Neural crest cell (in vitro differentiated cells): ENCODE data around the gene SLC39A12. TPM values are rescaled to one million over a fixed set of nuclear protein-coding genes. Genes with fewer than 3 reads are reported as not detected.

Experiments used
- DNase-seq: peaks from one replicate; pipeline ENCODE4 v3.0.0; 2021; ENCODE audit warnings: low read depth, mixed read lengths, low spot score
- H3K27ac Mint-ChIP-seq: one replicate; pipeline ENCODE4 v1.8.0; 2021; ENCODE audit warnings: mild to moderate bottlenecking, mixed read lengths; ENCODE audit not compliant: unreplicated experiment
- H3K27me3 Mint-ChIP-seq: 2 replicates; pipeline ENCODE4 v1.8.0; 2021; ENCODE audit warnings: low read depth, mild to moderate bottlenecking, mixed read lengths
- H3K36me3 Mint-ChIP-seq: 2 replicates; pipeline ENCODE4 v1.8.0; 2021; ENCODE audit warnings: low read depth, mild to moderate bottlenecking, mixed read lengths
- H3K4me1 Mint-ChIP-seq: 2 replicates; pipeline ENCODE4 v1.8.0; 2021; ENCODE audit warnings: mixed read lengths
- H3K4me3 Mint-ChIP-seq: one replicate; pipeline ENCODE4 v1.8.0; 2021; ENCODE audit warnings: mild to moderate bottlenecking, mixed read lengths
- H3K9me3 Mint-ChIP-seq: 2 replicates; pipeline ENCODE4 v1.8.0; 2021; ENCODE audit warnings: mixed read lengths
- CTCF ChIP-seq: fragments of 200-600 bp; sonication (generic); conservative IDR thresholded peaks from 2 replicates; pipeline ENCODE4 v1.5.0; 2021; ENCODE audit warnings: antibody characterized with exemption, mild to moderate bottlenecking
- total RNA-seq: library from RNA; stranded (reverse); gene quantifications from 2 replicates; pipeline ENCODE4 v1.2.1, GENCODE V29; 2021

The SLC39A12 gene
- total RNA-seq, 1 donor from 2014 or later, result not detected

GRCh38 chr10:18005445-18005780 is 53.7 kb downstream of the SLC39A12 start:
- Mint-ChIP-seq H3K27me3 (no peaks in the 10 kb centered on the region), H3K4me3 (no peak overlapping the region), H3K27ac (no peak overlapping the region), H3K4me1 (peaks cover 15% of the 10 kb centered on the region), H3K9me3 (no peaks in the 10 kb centered on the region), H3K36me3 (no peaks in the 10 kb centered on the region)
- no peak for TF ChIP-seq CTCF
- no peak for DNase-seq

- no peak overlapping the region for H3K4me3 Mint-ChIP-seq
- no peak for DNase-seq
- TF ChIP-seq CTCF, result no peak
- H3K27me3 Mint-ChIP-seq, result no peaks in the 10 kb centered on the region
- H3K27ac Mint-ChIP-seq, result no peak overlapping the region
- no peaks in the 10 kb centered on the region for H3K36me3 Mint-ChIP-seq
- H3K4me1 Mint-ChIP-seq, result peaks cover 15% of the 10 kb centered on the region
- no peaks in the 10 kb centered on the region for H3K9me3 Mint-ChIP-seq
Observed at GRCh38 chr10:18005781-18006456, 54.2 kb downstream of the SLC39A12 start.

GRCh38 chr10:18008986-18009385 is 57.3 kb downstream of the SLC39A12 start:
- H3K4me1 Mint-ChIP-seq, result peaks cover 15% of the 10 kb centered on the region
- no peaks in the 10 kb centered on the region for H3K36me3 Mint-ChIP-seq
- no peak for DNase-seq
- H3K27me3 Mint-ChIP-seq, result no peaks in the 10 kb centered on the region
- H3K4me3 Mint-ChIP-seq, result no peak overlapping the region
- no peak for TF ChIP-seq CTCF
- H3K27ac Mint-ChIP-seq, result no peak overlapping the region
- H3K9me3 Mint-ChIP-seq, result no peaks in the 10 kb centered on the region

- H3K4me3 Mint-ChIP-seq, result no peak overlapping the region
- no peak overlapping the region for H3K27ac Mint-ChIP-seq
- no peaks in the 10 kb centered on the region for H3K36me3 Mint-ChIP-seq
- no peak for DNase-seq
- no peaks in the 10 kb centered on the region for H3K9me3 Mint-ChIP-seq
- no peak for TF ChIP-seq CTCF
- H3K27me3 Mint-ChIP-seq, result no peaks in the 10 kb centered on the region
- H3K4me1 Mint-ChIP-seq, result peaks cover 15% of the 10 kb centered on the region
Observed at GRCh38 chr10:18010050-18010449, 58.3 kb downstream of the SLC39A12 start.

- TF ChIP-seq CTCF, result no peak
- H3K9me3 Mint-ChIP-seq, result peaks cover 31% of the 10 kb centered on the region
- H3K27ac Mint-ChIP-seq, result no peak overlapping the region
- DNase-seq, result no peak
- peaks cover 3% of the 10 kb centered on the region for H3K36me3 Mint-ChIP-seq
- no peaks in the 10 kb centered on the region for H3K4me1 Mint-ChIP-seq
- H3K4me3 Mint-ChIP-seq, result no peak overlapping the region
- peaks cover 3% of the 10 kb centered on the region for H3K27me3 Mint-ChIP-seq
Observed at GRCh38 chr10:18020523-18020922, 68.8 kb downstream of the SLC39A12 start.
